IgD-negative memory B cell (primary cell): ENCODE results near the gene RAB32. TPM values are rescaled to one million over a fixed set of nuclear protein-coding genes. Genes with fewer than 3 reads are reported as not detected.

ENCODE experiments used
- H3K27ac Mint-ChIP-seq, 3 donors: one replicate each; pipeline ENCODE4 v1.8.0; 2020 to 2022; ENCODE audit warnings: mild to moderate bottlenecking in 3 of 3, mixed read lengths in 3 of 3, moderate library complexity in 1 of 3
- H3K27me3 Mint-ChIP-seq: one replicate; pipeline ENCODE4 v1.8.0; 2021; ENCODE audit warnings: mixed read lengths
- H3K36me3 Mint-ChIP-seq: one replicate; pipeline ENCODE4 v1.8.0; 2020; ENCODE audit warnings: mild to moderate bottlenecking, mixed read lengths
- H3K4me1 Mint-ChIP-seq, 3 donors: one replicate each; pipeline ENCODE4 v1.8.0; 2020 to 2022; ENCODE audit warnings: mixed read lengths in 3 of 3, mild to moderate bottlenecking in 1 of 3
- H3K4me3 Mint-ChIP-seq, 4 donors: one replicate each; pipeline ENCODE4 v1.8.0; 2020 to 2022; ENCODE audit warnings: mild to moderate bottlenecking in 4 of 4, mixed read lengths in 4 of 4, moderate library complexity in 3 of 4
- H3K9me3 Mint-ChIP-seq, 3 donors: one replicate each; pipeline ENCODE4 v1.8.0; 2020 to 2021; ENCODE audit warnings: mixed read lengths in 3 of 3, mild to moderate bottlenecking in 1 of 3
- polyA plus RNA-seq: library from polyadenylated mRNA; unstranded; fragments of 300-500 nt; fragmentation: Illumina TruSeq; gene quantifications from one replicate; pipeline ENCODE4 v1.2.3, GENCODE V29; 2021

The RAB32 gene
- polyA plus RNA-seq: 0.68 TPM

GRCh38 chr6:146543211-146543939 lies at the start of gene RAB32:
RAB32 (plus strand) TSS chr6:146543833; CDS start chr6:146543872, 39 bp downstream.
- Mint-ChIP-seq H3K4me1 (peaks cover 0 to 3% (median 3%) of the 10 kb centered on the region in 3 donors), H3K27me3 (peaks cover 13% of the 10 kb centered on the region), H3K36me3 (no peaks in the 10 kb centered on the region), H3K4me3 (peak within 1 kb of the TSS in 2 of 4 donors; percentile 34 to 79), H3K9me3 (peaks cover 0 to 4% (median 0%) of the 10 kb centered on the region in 3 donors), H3K27ac (peak within 1 kb of the TSS in 1 of 3 donors; percentile 80)

DNA sequence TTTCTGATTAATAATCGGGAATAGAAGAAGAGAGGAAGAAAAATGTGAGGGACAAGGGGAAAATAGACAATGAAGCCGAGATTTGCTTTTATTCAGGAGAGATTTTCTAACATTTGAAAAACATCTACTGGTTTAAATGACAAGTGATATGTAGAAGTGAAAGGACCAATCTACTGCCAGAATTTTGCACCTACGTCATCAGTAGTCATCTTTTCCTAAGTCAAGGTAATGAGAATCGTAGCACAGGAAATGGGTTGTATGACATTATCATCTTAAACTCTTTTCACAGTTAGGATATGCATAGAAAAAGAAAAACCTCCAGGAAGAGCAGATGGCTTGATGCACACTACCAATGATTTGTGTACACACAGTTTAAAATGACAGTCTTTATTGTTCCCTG lies 45.3 kb upstream of the RAB32 start:
- peaks cover 3% of the 10 kb centered on the region for H3K27me3 Mint-ChIP-seq

DNA sequence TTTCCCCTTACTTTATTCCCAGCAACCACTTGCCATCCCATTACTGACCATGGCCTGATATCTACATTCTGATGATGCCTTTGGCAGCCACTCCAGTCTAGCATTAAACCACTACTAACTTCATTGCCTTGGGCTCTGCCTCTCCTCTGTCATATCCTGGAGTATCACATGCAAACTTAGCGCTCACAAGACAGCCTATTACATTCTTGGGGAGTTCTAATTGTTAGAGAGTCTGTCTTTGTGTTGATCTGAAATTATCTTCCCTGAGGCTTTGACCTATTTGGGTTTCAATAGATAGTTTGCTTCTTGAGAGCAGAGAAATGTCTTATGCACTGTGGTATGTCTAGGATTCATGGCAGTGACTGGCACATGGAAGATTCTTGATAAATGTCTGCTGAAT lies 40.5 kb upstream of the RAB32 start:
- peaks cover 0 to 9% (median 0%) of the 10 kb centered on the region in 3 donors for H3K9me3 Mint-ChIP-seq
- no peaks in the 10 kb centered on the region for H3K36me3 Mint-ChIP-seq
- no peak overlapping the region for H3K4me3 Mint-ChIP-seq
- H3K4me1 Mint-ChIP-seq: no peaks in the 10 kb centered on the region
- H3K27ac Mint-ChIP-seq: no peak overlapping the region
- peaks cover 3% of the 10 kb centered on the region for H3K27me3 Mint-ChIP-seq

More for the DNA sequence above, 45.3 kb upstream of the RAB32 start:
- Mint-ChIP-seq H3K27ac (no peak overlapping the region), H3K36me3 (no peaks in the 10 kb centered on the region), H3K4me1 (no peaks in the 10 kb centered on the region), H3K4me3 (no peak overlapping the region), H3K9me3 (peaks cover 0 to 4% (median 0%) of the 10 kb centered on the region in 3 donors)

DNA sequence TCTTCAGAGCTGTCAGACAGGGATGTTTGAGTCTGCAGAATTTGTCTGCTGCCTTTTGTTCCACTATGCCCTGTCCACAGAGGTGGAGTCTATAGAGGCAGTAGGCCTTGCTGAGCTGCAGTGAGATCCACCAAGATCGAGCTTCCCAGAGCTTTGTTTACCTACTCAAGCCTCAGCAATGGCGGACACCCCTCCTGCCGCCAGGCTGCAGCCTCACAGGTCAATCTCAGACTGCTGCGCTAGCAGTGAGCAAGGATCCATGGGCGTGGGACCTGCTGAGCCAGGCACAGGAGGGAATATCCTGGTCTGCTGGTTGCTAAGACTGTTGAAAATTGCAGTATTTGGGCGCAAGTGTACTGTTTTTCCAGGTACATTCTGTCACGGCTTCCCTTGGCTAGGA lies 28.4 kb upstream of the RAB32 start:
- Mint-ChIP-seq H3K4me3 (no peak overlapping the region), H3K4me1 (no peaks in the 10 kb centered on the region), H3K9me3 (peaks cover 0 to 11% (median 4%) of the 10 kb centered on the region in 3 donors), H3K27ac (no peak overlapping the region), H3K27me3 (no peaks in the 10 kb centered on the region), H3K36me3 (no peaks in the 10 kb centered on the region)

GRCh38 chr6:146526192-146526591 lies 17.4 kb upstream of the RAB32 start:
- Mint-ChIP-seq H3K27me3 (no peaks in the 10 kb centered on the region), H3K27ac (no peak overlapping the region), H3K4me3 (no peak overlapping the region), H3K9me3 (peaks cover 8 to 21% (median 9%) of the 10 kb centered on the region in 3 donors), H3K4me1 (no peaks in the 10 kb centered on the region), H3K36me3 (no peaks in the 10 kb centered on the region)

DNA sequence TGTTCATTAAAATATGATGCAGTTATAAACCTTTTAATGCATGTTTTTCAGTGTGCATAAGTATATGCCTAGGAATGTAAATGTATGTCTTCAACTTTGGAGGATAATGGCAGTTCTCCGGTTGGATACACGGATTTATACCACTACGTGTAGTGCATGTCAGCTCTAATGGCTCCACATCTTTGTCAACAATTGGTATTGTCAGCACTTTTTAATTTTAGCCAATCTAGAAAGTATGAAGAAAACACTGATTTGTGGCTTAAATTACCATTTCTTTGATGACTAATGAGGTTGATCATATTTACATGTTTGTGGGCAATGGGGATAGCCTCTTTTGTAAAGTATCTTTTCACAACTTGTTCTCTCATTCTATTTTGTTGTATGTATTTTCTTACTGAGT lies 10.9 kb upstream of the RAB32 start:
- H3K9me3 Mint-ChIP-seq: peaks cover 0 to 5% (median 2%) of the 10 kb centered on the region in 3 donors
- no peaks in the 10 kb centered on the region for H3K36me3 Mint-ChIP-seq
- H3K4me3 Mint-ChIP-seq: no peak overlapping the region
- H3K27ac Mint-ChIP-seq: no peak overlapping the region
- no peaks in the 10 kb centered on the region for H3K4me1 Mint-ChIP-seq
- no peaks in the 10 kb centered on the region for H3K27me3 Mint-ChIP-seq

- Mint-ChIP-seq H3K4me3 (no peak overlapping the region), H3K4me1 (peaks cover 0 to 3% (median 3%) of the 10 kb centered on the region in 3 donors)
Observed at GRCh38 chr6:146542881-146543210, 787 bp upstream of the RAB32 start.

GRCh38 chr6:146543940-146544615 lies 445 bp downstream of the RAB32 start:
- Mint-ChIP-seq H3K4me1 (peaks cover 0 to 3% (median 3%) of the 10 kb centered on the region in 3 donors), H3K36me3 (no peaks in the 10 kb centered on the region), H3K4me3 (peak overlapping the region in 2 of 4 donors; percentile 34 to 79), H3K9me3 (peaks cover 0 to 4% (median 0%) of the 10 kb centered on the region in 3 donors), H3K27ac (peak overlapping the region in 1 of 3 donors; percentile 80), H3K27me3 (peaks cover 13% of the 10 kb centered on the region)

More at GRCh38 chr6:146542881-146543210, 787 bp upstream of the RAB32 start:
- Mint-ChIP-seq H3K27ac (no peak overlapping the region), H3K9me3 (peaks cover 0 to 4% (median 3%) of the 10 kb centered on the region in 3 donors), H3K36me3 (no peaks in the 10 kb centered on the region), H3K27me3 (peaks cover 13% of the 10 kb centered on the region)

DNA sequence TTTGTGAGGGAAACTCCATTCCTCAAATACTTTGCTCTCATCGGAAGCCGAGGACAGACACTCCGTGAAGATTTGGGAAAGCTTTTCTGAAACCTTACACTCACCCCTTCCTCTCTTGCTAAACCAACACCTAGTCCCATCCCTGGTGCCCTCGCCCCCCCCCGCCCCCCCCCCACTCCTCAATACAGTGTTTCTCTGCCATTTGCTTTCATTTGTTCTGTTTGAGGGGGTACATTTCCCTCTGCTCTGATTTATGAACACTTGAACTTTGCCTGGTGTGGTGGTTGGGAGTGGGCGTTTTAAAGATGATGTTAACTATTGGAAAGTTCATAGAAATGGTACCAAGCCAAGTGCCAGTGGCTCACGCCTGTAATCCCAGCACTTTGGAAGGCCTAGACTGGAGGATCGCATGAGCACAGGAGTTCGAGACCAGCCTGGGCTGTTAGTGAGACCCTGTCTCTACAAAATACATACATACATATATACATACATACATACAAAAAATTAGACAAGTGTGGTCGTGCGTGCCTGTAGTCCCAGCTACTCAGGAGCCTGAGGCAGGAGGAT lies 1.1 kb downstream of the RAB32 start:
- H3K4me3 Mint-ChIP-seq: peak overlapping the region in 2 of 4 donors; percentile 34 to 70
- no peak overlapping the region for H3K27ac Mint-ChIP-seq
- no peaks in the 10 kb centered on the region for H3K36me3 Mint-ChIP-seq
- H3K4me1 Mint-ChIP-seq: peaks cover 0 to 3% (median 3%) of the 10 kb centered on the region in 3 donors
- peaks cover 13% of the 10 kb centered on the region for H3K27me3 Mint-ChIP-seq
- peaks cover 0 to 4% (median 0%) of the 10 kb centered on the region in 3 donors for H3K9me3 Mint-ChIP-seq

- no peak overlapping the region for H3K27ac Mint-ChIP-seq
- no peak overlapping the region for H3K4me3 Mint-ChIP-seq
- H3K4me1 Mint-ChIP-seq: peaks cover 0 to 3% (median 3%) of the 10 kb centered on the region in 3 donors
- peaks cover 0 to 4% (median 0%) of the 10 kb centered on the region in 3 donors for H3K9me3 Mint-ChIP-seq
- H3K36me3 Mint-ChIP-seq: no peaks in the 10 kb centered on the region
- H3K27me3 Mint-ChIP-seq: peaks cover 13% of the 10 kb centered on the region
Observed at GRCh38 chr6:146545581-146545980, 1.9 kb downstream of the RAB32 start.

DNA sequence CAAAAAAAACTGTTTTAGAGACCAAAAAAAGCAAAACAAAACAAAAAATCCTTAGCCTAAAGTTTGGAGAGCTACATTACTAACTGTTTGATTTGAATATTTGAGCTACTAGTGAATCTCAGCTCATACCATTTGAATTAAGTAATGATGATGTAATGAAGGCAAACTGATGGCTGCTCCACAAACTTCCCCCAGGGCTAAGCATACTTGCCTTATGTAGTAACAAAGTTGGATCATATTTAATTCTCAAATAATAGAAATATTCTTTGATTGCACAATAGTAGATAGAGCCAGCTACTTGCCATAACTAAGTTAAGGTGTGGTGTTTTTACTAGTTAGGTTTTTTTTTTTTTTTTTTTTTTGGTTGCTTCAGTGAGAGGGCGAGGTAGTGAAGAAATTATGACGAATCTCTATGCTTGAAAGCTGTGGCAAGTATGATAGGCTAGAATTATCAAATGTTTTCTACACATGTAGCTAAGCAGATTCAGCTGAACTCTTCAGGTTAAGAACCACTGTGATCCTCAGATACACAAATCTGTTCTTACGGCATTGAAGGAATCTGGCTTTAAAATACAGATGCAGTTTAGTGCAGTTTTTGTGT lies 2.9 kb downstream of the RAB32 start:
- Mint-ChIP-seq H3K36me3 (no peaks in the 10 kb centered on the region), H3K4me3 (no peak overlapping the region), H3K27me3 (peaks cover 13% of the 10 kb centered on the region), H3K9me3 (peaks cover 0 to 2% (median 0%) of the 10 kb centered on the region in 3 donors), H3K4me1 (peaks cover 0 to 3% (median 3%) of the 10 kb centered on the region in 3 donors), H3K27ac (no peak overlapping the region)

DNA sequence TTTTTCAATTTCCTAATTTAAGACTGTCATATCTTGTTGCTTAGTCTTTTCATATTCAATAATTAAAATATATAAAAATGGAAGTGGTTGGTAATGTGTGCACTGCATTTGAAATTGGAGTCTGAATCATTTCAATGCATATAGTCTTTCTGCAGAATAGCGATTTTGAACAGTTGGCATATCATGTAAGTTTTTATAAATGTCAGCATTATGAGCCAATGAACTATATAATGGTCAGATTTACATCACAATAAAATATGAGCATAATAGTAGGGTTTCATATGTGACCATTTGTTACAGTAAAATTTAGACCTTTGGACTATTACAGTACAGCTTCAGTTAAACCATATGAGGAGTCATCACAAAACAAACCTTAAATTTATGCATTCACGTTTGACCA lies 4.3 kb downstream of the RAB32 start:
- peaks cover 0 to 3% (median 3%) of the 10 kb centered on the region in 3 donors for H3K4me1 Mint-ChIP-seq
- peaks cover 9% of the 10 kb centered on the region for H3K27me3 Mint-ChIP-seq
- no peak overlapping the region for H3K27ac Mint-ChIP-seq
- no peaks in the 10 kb centered on the region for H3K36me3 Mint-ChIP-seq
- H3K4me3 Mint-ChIP-seq: no peak overlapping the region
- H3K9me3 Mint-ChIP-seq: peaks cover 0 to 2% (median 0%) of the 10 kb centered on the region in 3 donors

- peaks cover 6% of the 10 kb centered on the region for H3K27me3 Mint-ChIP-seq
- H3K4me3 Mint-ChIP-seq: no peak overlapping the region
- H3K4me1 Mint-ChIP-seq: peaks cover 0 to 3% (median 3%) of the 10 kb centered on the region in 3 donors
- no peak overlapping the region for H3K27ac Mint-ChIP-seq
- no peaks in the 10 kb centered on the region for H3K36me3 Mint-ChIP-seq
- peaks cover 0 to 2% (median 0%) of the 10 kb centered on the region in 3 donors for H3K9me3 Mint-ChIP-seq
Observed at GRCh38 chr6:146548898-146549374, 5.3 kb downstream of the RAB32 start.

- no peaks in the 10 kb centered on the region for H3K27me3 Mint-ChIP-seq
- no peaks in the 10 kb centered on the region for H3K36me3 Mint-ChIP-seq
- H3K9me3 Mint-ChIP-seq: peaks cover 0 to 3% (median 0%) of the 10 kb centered on the region in 3 donors
- no peak overlapping the region for H3K27ac Mint-ChIP-seq
- no peaks in the 10 kb centered on the region for H3K4me1 Mint-ChIP-seq
- no peak overlapping the region for H3K4me3 Mint-ChIP-seq
Observed at GRCh38 chr6:146550911-146551310, 7.3 kb downstream of the RAB32 start.

- Mint-ChIP-seq H3K27me3 (no peaks in the 10 kb centered on the region), H3K4me1 (no peaks in the 10 kb centered on the region), H3K9me3 (peaks cover 0 to 3% (median 0%) of the 10 kb centered on the region in 3 donors), H3K27ac (no peak overlapping the region), H3K4me3 (no peak overlapping the region), H3K36me3 (no peaks in the 10 kb centered on the region)
Observed at GRCh38 chr6:146551545-146551944, 7.9 kb downstream of the RAB32 start.
